Esophagus squamous epithelium (tissue), 4 donors: ENCODE measurements around the gene FAM222A.

Experiments used
- CTCF ChIP-seq, 6 experiments: fragments of 450-650 bp in 4 of 6; fragments of 200-600 bp in 2 of 6; sonication (generic) in 2 of 6; IDR thresholded peaks; one replicate each; pipeline ENCODE4 v1.5.1; 2016 to 2019; ENCODE audit warnings: antibody characterized with exemption in 6 of 6, mild to moderate bottlenecking in 4 of 6, moderate library complexity in 4 of 6
- POLR2A ChIP-seq, 4 donors: fragments of 450-650 bp; IDR thresholded peaks; one replicate each; pipeline ENCODE4 v1.6.1; 2017; ENCODE audit warnings: antibody characterized with exemption in 4 of 4, mild to moderate bottlenecking in 4 of 4, moderate library complexity in 3 of 4

GRCh38 chr12:109802828-109803227 is 89.2 kb downstream of the FAM222A start:
- TF ChIP-seq CTCF (IDR thresholded peaks at IDR 0.05) (no peak), POLR2A (IDR thresholded peaks at IDR 0.05) (no peak)
